Activated naive CD4-positive, alpha-beta T cell treated with anti-CD3 and anti-CD28 coated beads, Interleukin-2, amount 50 U/mL, for 16 hours (primary cell): ENCODE measurements around the gene FSD2.
"Not testable (repeated sequence)": the region's sequence is repeated elsewhere in the genome, so short reads cannot be mapped to it uniquely, and the experiment has no call there.

Experiments
- DNase-seq: peaks from one replicate; pipeline ENCODE4 v3.0.0-alpha.2; 2020

Gene FSD2

DNA sequence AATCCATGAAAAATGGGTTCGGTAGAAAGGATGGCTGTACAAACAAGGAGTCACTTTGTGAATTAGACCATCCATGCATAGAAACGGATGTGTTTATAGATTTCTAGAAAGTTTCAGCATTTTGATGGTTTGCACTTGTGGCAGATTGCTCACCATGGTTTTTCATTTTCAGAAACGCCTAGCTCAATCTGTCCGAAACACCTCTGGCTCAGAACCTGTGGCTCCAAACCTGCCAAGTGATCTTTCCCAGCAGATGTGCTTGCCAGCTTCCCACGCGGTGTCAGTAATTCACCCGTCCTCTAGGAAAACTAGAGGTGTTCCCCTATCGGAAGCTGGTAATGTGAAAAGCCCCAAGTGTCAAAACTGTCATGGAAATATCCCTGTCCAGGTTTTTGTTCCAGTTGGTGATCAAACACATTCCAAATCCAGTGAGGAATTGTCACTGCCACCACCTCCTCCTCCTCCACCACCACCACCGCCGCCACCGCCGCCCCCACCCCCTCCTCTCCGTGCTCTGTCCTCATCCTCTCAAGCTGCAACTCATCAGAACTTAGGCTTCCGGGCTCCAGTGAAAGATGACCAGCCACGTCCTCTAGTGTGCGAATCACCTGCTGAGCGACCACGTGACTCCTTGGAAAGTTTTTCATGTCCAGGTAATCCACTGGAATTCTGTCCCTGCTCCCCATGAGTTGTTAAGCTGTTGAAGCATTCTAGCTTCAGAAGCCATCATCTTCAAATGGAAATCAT, 24.7 kb upstream of the FSD2 start:
- DNase-seq = no peak

DNA sequence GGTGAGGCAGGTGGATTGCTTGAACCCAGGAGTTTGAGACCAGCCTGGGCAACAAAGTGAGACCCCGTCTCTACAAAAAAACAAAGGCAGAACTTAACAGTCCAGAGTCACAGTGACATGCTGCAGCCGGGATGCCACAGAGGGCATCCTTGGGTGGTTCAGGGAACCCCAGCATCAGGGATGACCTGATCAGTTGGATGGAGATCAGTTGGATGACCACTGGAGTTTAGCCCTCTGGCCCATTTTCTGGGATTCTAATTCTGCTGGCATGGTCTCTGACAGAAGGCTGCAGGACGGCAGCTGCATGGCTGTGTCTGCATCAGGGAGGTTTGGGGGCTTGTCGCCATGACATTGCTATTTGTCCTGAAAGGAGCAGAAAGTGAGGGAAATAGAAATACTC, 23.4 kb upstream of the FSD2 start:
- no peak for DNase-seq

DNA sequence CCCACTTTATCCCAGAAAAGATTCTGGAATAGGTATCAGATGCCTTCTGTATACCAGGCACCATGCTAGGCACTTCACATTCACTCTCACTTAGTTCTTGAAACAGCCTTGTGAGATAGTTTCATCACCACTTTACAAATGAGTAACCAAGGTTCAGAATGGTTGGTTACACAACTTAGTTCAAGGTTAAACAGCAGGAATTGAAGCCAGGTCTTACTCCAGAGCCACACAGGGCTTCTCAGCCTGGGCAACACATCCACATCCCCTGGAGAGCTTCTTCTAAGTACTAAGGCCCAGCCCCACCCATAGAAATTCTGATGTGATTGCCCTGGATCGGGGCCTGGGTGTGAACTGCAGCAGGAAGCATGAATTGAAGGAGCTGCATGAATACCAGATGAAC, 22.2 kb upstream of the FSD2 start:
- DNase-seq = no peak

DNA sequence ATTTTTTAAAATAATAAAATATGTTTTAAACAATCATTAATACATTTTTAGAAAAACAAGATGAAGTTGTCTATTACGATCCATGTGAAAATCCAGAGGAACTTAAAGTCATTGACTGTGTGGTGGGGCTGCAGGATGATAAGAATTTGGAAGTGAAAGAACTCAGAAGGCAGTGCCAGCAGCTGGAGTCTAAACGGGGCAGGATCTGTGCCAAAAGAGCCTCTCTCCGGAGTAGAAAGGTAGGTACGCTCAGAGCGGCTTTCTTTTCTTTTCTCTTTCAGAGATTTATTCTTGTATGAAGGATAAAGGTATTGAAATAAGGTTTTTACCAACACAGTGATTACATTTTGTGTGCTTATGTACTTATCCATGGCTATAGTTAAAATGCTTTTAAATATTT, 17.2 kb upstream of the FSD2 start:
- DNase-seq = no peak

DNA sequence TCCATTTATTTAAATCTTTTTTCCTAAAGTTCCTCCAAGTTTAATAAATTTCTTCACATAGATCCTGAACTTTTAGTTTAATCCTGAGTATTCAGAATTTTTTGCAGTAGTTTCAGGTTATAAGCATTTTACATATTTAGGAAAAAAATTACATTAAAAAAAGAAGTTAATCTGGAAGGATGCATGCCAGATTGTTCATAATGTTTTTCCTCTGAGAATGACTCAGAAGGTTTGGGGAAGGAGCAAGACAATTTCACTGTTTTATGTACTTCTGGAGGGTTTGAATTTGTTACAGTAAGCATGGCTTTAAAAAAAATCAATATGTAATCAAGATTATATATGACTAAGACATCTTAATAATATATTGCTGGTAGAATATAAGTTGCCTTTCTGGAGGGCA, 16.0 kb upstream of the FSD2 start:
- DNase-seq = not testable (repeated sequence)

DNA sequence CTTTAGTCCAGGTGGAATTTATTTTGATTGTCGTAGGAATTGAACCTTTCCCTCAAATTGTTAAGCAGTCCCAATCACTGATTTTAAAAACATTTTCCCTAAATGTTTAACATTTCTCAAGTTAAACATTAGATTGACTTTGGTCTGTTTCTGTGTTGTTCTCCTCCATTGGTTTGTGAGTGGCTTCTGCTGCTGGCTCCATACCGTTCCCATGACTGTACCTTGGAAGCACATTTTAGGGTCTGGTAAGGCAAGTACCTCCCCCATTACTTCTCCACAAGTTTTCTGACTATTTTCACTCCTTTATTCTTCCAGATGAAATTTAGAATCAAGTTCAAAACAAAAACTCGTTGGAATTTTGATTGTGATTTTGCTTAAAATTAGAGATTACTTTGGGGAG, 15.5 kb upstream of the FSD2 start:
- DNase-seq = not testable (repeated sequence)

DNA sequence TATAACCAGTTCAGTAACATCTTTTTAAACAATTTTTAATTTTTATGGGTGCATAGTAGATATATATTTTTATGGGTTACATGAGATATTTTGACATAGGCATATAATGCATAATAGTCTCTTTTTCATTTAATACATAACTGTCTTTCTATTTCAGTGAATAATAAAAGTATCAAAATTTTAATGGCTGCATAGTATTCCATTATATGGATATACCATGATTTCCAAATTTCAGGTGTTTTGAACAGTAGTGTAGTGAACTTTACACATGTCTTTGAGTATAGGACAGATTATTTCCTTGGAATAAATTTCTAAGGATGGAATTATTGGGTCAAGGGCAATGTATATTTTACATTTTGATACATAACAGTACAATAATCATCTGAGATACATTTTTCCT, 14.3 kb upstream of the FSD2 start:
- DNase-seq = no peak

DNA sequence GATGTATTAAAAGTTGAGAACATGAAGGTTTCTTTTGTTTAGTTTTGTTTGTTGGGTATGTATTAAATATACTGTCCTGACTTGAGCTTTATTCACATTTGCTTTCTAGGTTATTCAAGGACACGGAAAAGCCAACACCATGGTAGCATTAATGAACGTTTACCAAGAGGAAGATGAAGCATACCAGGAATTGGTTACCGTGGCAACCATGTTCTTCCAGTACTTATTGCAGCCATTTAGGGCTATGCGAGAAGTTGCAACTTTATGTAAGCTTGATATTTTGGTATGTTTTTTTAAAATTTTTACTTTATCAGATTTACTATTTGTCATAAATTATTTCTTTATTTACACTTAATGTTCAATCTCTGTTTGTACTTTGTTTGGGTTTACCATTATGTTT, 7.1 kb upstream of the FSD2 start:
- no peak for DNase-seq

DNA sequence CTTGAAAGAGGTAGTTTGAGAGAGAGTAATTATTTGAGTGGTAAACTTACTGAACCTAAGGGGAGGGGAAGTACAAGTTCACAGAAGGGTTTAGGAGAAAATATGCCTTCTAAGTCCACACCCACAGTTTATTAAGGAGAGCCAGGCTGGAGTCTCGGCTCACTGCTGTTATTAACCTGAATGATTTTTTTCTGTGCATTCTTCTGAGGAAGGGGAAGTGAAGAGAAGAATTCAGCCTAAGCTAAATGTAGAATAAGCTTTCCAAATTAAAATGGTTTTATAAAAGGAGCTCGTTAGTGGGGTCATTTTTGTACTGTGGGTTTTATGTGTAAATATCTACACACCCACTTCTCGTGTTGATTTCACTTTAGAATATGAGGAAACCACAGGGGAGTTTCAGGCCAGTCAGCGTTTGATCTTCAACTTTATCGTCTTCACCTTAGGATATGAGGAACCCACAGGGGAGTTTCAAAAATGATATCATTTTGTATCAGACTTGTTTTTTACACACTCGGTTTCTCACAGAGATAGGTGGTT, 5.1 kb upstream of the FSD2 start:
- DNase-seq = peak; percentile 36

DNA sequence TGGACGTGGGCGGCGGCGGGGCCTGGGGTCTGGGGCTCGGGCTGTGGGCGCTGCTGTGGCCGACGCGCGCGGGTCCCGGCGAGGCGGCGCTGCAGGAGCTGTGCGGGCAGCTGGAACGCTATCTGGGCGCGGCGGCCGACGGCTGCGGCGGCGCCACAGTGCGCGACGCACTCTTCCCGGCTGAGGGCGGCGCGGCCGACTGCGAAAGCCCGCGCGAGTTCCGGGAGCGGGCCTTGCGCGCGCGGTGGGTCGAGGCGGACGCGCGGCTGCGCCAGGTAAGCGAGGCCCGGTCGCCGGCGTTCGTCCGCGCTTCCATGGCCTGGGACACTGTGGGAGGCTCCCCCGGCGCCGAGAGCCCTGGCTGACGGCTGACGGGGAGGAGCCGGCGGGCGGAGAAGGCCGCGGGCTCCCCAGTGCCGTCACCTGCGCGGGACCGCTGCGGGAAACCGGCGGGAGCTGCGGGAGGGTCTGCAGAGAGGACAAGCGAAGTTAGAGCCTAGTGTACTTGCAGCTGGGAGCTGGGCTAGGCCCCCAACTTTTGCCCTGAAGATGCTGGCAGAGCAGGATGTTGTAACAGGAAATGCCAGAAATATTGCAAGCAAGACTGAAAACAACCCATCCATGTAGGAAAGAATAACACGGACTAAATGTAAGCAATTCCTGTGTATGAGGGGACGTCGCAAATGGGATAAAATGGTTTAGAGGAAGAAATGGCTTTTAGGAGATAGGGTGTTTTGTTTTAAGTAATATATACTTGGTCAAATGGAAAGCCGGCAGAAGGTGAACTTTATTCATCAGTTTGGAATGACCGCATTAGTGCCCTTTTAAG, 4.4 kb upstream of the FSD2 start:
- DNase-seq = no peak

DNA sequence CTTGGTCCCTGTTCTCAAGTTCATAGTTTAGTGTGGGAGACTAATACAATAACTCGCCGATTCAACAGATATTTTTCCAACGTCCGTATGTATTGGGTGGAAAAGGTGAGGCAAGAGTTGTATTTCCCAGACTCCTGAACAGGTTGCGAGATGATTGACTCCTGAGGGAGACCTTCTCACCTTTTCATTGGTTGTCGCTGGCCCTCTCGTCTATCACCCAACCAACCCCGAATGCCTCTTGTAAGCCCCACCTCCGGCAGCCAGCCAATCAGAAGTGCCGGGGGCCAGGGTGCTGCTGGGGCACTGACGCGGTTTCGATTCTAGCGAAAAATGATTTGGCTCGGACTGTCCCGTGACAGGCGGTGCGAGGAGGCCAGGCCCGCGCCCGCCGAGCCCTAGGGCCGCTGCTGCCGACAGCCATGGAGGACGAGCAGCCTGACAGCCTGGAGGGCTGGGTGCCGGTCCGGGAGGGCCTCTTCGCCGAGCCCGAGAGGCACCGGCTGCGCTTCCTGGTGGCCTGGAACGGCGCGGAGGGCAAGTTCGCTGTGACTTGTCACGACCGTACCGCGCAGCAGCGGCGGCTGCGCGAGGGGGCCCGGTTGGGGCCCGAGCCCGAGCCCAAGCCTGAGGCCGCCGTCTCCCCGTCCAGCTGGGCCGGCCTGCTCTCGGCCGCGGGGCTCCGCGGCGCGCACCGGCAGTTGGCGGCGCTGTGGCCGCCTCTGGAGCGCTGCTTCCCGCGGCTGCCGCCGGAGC, 3.6 kb upstream of the FSD2 start, which contains the start of gene WHAMM:
WHAMM (plus strand) TSS at position 321 of the 753 bp plus-strand sequence; CDS start at position 420, 99 bp downstream.
- peak; percentile 95 for DNase-seq

DNA sequence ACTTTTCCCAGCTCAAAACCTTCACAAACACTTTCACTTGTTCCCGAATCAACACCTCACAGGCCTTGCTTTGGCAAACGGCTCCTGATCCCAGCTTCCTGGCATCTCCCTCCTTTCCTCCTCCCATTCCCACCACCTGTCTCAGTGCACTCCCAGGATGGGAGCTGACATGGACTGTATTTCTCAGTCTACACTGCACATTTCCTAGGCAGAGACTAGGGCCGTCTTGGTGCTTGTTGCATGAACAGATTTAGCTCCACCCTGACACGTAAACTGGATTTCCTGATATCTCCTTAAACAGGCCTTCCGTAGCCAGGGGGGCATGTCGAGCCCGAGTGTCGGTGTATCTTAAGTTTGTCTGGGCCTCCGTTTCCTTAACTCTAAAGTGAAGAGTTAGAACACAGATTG, 2.8 kb upstream of the FSD2 start:
- DNase-seq = no peak

DNA sequence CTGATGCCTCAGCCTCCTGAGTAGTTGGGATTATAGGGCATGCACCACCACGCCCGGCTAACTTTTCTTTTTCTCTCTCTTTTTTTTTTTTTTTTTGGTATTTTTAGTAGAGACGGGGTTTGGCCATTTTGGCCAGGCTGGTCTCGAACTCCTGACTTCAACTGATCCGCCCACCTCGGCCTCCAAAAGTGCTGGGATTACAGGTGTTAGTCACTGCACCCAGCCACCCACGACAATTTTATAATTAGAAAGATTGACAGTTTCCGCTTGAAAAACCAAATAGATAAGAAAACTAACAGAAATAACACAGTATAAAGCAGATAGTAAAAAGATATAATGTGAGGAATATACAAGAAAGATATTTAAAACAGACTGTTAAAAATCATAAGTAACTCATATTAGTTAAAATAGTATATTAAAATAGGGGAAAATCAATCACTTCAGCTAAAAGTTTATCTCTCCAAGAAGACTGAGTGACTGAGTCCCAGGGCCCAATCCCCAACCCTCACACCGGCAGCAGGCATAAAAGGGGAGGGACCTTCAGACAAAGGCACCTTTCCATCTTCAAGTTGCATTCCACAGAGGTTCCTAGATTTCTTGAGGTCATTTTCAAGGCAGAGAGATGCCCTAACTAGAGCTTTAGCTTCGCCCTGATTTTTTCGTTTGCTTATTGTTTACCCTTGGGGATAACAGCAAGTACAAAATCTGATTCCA, 2.2 kb upstream of the FSD2 start:
- no peak for DNase-seq

DNA sequence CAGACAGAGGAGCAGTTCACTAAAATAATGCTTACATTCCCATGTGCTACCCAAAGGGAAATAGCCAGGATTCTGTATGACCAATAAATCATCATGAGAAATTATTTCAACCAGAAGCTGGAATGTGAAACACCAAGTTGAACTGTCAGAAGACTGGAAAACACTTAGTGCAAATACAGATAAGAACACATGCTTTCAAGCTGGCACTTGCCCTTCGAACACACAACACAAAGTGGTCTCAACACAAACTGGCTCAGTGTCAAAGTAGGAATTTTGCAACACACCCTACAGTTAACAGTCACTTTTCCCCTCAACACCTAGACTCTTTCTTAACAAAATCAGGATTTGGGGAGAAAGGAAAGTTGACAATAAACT, 1.3 kb downstream of the FSD2 start:
- DNase-seq = no peak

DNA sequence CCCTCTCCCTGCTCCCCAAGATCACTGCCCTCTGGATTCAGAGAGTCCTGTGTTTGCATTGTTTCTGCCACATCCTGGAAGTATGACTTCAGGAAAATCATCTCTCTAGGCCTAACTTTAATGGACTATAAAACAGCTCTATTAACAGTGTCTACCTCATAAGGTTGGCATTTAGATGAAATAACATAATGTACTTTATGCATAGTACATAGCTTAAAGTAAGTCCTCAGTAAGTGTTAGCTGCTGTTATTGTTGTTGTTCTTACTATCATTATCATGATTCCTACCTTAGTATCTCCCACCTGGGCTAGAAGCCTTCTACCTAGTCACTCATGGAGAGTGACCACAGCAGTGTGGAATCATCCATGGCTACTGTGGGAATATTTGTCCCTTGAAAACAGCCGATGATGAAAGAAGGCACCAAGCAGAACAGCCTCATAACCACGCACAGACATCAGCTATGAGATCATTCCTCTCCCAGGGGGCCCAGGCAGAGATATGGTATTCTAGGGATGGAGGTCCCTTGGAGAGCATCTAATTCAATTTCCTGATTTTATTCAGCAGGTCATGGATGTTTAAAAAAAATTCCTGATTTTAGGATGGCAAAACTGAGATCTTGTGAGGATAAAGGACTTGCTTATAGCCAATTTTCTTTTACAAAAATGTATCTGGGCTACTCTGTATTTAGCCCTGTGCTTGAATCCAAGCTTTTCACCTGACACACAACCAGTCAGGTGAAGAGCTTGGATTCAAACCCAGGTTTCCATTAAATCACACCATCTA, 1.9 kb downstream of the FSD2 start:
- DNase-seq = no peak

DNA sequence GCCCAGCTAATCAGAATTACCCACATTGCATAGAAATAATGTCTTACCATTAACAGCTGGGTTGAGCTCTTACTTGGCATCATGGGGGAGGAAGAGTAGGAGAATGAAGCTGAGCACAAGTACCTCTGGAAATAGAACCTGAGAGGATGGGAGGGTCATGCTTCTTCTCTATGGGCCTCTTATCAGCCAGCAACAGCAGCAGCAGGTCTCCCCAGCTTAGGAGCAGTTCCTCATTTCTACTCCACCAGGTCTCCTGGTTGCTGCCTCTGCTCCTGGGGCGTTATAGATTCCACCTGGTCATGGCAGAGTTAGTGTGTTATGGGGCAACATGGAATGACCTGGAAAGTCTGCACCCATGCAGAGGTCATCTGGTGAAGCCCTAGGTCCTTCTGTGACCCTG, 3.4 kb downstream of the FSD2 start:
- no peak for DNase-seq

DNA sequence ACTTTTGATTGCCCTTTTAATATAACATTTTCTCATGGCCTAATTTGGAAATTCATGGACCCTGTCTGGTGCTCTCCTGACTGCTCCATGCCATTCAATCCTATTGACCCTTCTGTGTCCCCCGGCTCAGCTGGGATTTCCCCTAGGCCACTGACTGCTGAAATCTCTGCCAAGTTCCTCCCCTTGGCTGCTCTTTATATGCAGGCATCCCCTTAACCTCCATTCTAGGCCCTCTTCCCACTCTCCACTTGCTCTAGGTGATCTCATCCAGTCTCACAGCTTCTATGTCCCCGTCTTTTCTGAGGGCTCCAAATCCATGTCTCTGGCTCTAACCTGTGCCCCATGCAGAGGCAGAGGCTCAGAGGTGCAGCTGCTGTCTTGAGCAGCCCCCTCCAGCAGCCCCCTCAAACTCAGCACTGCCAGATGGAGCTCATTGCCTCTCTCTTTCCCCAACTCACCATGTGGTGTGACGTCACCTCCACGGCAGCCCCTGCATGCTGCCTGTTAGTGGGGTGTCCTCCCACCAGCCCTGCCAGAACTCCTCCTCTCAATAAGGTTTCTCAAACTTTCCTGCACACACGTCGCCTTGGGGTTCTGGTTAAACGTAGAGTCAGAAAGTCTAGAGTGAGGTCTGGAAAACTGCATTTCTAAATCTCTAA, 6.6 kb downstream of the FSD2 start:
- DNase-seq = no peak

DNA sequence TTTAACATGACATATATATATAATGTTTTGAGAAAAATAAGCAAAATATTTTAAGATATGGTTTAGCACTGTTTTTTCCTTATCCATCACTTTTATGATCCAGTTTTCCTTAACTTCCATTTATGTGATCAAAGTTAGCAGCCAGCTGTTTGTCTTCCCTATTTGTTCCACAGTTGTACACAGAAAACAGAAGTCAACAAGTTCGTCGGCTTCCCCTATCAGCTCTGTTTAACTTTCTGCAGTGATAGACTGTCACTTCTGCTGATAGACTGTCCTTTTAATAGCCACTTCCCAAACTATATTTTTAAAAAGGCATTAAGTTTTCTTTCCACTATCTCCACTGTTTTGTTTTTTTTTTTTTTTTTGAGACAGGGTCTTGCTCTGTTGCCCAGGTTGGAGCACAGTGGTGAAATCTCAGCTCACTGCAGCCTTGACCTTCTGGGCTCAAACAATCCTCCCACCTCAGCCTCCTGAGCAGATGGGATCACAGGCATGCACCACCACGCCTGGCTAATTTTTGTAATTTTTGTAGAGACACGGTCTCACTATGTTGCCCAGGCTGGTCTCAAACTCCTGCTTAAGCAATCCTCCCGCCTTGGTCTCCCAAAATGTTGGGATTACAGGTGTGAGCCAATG, 7.2 kb downstream of the FSD2 start:
- no peak for DNase-seq

DNA sequence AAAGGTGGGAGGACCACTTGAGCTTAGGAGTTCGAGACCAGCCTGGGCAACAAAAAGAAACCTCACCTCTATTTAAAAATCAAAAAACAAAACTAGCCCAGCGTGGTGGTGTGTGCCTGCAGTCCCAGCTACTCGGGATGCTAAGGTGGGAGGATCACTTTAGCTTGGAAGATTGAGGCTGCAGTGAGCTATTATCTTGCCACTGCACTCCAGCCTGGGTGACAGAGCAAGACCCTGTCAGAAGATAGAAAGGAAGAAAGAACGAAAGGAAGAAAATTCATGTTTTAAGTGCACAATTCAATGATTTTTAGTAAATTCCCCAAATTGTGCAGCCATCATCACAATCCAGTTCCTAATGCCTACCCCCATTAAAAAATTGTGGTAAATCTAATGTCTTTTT, 7.8 kb downstream of the FSD2 start:
- no peak for DNase-seq

DNA sequence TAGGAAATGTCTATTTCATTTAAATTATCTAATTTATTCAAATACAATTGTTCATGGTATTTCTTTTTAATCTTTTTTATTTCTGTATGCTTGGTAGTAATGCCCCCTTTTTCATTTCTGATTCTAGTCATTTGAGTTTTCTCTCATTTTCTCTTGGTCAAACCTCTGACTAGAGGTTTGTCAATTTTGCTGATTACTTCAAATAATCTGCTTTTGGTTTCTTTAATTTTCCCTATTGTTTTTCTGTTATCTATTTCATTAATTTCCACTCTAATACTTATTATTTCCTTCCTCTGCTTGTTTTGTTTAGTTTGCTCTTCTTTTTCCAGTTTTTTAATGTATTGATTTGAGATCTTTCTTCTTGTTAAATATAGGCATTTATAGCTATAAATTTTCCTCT, 12.1 kb downstream of the FSD2 start:
- DNase-seq = no peak

DNA sequence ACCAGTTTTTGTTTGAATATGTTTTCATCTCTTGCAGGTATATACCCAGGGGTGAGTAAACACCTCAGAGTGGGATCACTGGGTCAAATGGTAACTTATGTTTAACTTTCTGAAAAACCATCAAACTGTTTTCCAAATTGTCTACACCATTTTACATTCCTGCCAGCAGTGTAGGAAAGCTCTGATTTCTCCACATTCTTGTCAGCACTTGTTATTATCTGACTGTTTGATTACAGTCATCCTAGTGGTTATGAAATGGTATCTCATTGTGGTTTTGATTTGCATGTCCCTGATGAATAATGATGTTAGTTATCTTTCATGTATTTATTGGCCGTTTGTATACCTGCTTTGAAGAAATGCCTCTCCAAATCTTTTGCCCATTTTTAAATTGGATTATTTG, 13.8 kb downstream of the FSD2 start:
- DNase-seq = no peak
